ENCODE data around the gene ZNF385B. TPM values are rescaled to one million over a fixed set of nuclear protein-coding genes. Genes with fewer than 3 reads are reported as not detected.

Gene ZNF385B
- total and polyA plus RNA-seq, 10 of the 15 experiments (the other 5 are each of a cell fraction or from before 2014, with no cell fraction given), result not detected

DNA sequence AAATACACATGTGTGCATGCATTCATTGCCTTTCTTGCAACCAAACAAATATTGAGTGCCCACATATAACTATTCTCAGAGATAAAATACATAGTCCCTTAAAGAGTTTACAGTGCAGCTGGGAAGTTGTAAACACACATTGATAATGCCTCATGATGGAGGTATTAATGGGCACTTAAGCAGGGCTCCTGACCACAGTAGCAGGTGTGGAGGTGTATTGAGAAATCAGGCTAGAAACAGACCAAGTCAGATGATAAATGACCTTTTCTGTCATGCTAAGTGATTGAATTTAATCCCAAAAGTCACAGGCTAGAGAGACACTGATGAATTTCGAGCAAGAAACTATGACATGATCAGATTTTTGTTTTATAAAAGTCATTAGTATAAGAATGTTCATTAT, 157.7 kb downstream of the ZNF385B start:
- Histone ChIP-seq H3K4me3 (no peak overlapping the region), H3K9ac (ENCODE audit: control insufficient read depth, insufficient read depth, low read length) (no peak overlapping the region), H3K4me2 (ENCODE audit: control insufficient read depth, insufficient read depth) (no peak overlapping the region), H3K27ac (ENCODE audit: control insufficient read depth, insufficient read depth) (no peak overlapping the region), H4K20me1 (ENCODE audit: control insufficient read depth, insufficient read depth) (no peaks in the 10 kb centered on the region), H3K36me3 (ENCODE audit: control insufficient read depth in 2 of 2, insufficient read depth in 2 of 2, low read length in 1 of 2) (no peaks in the 10 kb centered on the region), H3K79me2 (ENCODE audit: control insufficient read depth, insufficient read depth, low read length) (no peaks in the 10 kb centered on the region), H3K27me3 (replicated peaks in 1 of 2; ENCODE audit: control insufficient read depth in 2 of 2, insufficient read depth in 2 of 2, low read length in 1 of 2) (no peaks in the 10 kb centered on the region), H3K4me1 (ENCODE audit: control insufficient read depth, insufficient read depth, low read length) (no peaks in the 10 kb centered on the region), H3K9me3 (replicated peaks; ENCODE audit: control insufficient read depth, insufficient read depth, low read length) (no peaks in the 10 kb centered on the region), H2AFZ (ENCODE audit: control insufficient read depth, low read depth, low read length) (no peak overlapping the region)
- no peak for FAIRE-seq
- SMC1A ChIA-PET (ENCODE audit: uncharacterized antibody, unreplicated experiment), result no interaction called here
- in situ Hi-C loops (cut with MboI) (no loop called here), intact Hi-C loops (cut with micrococcal nuclease; ENCODE audit: unreplicated experiment) (no loop called here)
- CTCF ChIA-PET, result no interaction called here
- RAD21 ChIA-PET (ENCODE audit: unreplicated experiment), result no interaction called here
- POLR2A ChIA-PET, result no interaction called here
- DNase-seq (ENCODE audit: low read depth, low spot score), result no peak
- WGBS (ENCODE audit: insufficient coverage, insufficient replicate concordance, low lambda C conversion rate, missing lambda C conversion rate), result 6% methylated on average over 1 of the region's 1 CpG
- ATAC-seq, result no peak
- BruUV-seq (replicated peaks), result no TSS peak
- no peak for TF ChIP-seq ZNF622 (IDR thresholded peaks at IDR 0.05)
- TF ChIP-seq ZNF24 (IDR thresholded peaks at IDR 0.05), result no peak
- no peak for TF ChIP-seq SMAD1 (IDR thresholded peaks at IDR 0.05; ENCODE audit: low read depth, partially characterized antibody)
- TF ChIP-seq SKIL (IDR thresholded peaks at IDR 0.05; ENCODE audit: low read depth, poor library complexity, severe bottlenecking), result no peak
- no peak for TF ChIP-seq IKZF1 (conservative IDR thresholded peaks at IDR 0.05)
- TF ChIP-seq RAD21 (IDR thresholded peaks at IDR 0.05; ENCODE audit: insufficient read depth, low read depth, low read length), result no peak
- TF ChIP-seq, protein P1, sequence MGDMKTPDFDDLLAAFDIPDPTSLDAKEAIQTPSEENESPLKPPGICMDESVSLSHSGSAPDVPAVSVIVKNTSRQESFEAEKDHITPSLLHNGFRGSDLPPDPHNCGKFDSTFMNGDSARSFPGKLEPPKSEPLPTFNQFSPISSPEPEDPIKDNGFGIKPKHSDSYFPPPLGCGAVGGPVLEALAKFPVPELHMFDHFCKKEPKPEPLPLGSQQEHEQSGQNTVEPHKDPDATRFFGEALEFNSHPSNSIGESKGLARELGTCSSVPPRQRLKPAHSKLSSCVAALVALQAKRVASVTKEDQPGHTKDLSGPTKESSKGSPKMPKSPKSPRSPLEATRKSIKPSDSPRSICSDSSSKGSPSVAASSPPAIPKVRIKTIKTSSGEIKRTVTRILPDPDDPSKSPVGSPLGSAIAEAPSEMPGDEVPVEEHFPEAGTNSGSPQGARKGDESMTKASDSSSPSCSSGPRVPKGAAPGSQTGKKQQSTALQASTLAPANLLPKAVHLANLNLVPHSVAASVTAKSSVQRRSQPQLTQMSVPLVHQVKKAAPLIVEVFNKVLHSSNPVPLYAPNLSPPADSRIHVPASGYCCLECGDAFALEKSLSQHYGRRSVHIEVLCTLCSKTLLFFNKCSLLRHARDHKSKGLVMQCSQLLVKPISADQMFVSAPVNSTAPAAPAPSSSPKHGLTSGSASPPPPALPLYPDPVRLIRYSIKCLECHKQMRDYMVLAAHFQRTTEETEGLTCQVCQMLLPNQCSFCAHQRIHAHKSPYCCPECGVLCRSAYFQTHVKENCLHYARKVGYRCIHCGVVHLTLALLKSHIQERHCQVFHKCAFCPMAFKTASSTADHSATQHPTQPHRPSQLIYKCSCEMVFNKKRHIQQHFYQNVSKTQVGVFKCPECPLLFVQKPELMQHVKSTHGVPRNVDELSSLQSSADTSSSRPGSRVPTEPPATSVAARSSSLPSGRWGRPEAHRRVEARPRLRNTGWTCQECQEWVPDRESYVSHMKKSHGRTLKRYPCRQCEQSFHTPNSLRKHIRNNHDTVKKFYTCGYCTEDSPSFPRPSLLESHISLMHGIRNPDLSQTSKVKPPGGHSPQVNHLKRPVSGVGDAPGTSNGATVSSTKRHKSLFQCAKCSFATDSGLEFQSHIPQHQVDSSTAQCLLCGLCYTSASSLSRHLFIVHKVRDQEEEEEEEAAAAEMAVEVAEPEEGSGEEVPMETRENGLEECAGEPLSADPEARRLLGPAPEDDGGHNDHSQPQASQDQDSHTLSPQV (IDR thresholded peaks at IDR 0.05), result no peak
- TF ChIP-seq IRF4 (IDR thresholded peaks at IDR 0.05; ENCODE audit: low read depth, low read length), result no peak
- TF ChIP-seq, protein P2, sequence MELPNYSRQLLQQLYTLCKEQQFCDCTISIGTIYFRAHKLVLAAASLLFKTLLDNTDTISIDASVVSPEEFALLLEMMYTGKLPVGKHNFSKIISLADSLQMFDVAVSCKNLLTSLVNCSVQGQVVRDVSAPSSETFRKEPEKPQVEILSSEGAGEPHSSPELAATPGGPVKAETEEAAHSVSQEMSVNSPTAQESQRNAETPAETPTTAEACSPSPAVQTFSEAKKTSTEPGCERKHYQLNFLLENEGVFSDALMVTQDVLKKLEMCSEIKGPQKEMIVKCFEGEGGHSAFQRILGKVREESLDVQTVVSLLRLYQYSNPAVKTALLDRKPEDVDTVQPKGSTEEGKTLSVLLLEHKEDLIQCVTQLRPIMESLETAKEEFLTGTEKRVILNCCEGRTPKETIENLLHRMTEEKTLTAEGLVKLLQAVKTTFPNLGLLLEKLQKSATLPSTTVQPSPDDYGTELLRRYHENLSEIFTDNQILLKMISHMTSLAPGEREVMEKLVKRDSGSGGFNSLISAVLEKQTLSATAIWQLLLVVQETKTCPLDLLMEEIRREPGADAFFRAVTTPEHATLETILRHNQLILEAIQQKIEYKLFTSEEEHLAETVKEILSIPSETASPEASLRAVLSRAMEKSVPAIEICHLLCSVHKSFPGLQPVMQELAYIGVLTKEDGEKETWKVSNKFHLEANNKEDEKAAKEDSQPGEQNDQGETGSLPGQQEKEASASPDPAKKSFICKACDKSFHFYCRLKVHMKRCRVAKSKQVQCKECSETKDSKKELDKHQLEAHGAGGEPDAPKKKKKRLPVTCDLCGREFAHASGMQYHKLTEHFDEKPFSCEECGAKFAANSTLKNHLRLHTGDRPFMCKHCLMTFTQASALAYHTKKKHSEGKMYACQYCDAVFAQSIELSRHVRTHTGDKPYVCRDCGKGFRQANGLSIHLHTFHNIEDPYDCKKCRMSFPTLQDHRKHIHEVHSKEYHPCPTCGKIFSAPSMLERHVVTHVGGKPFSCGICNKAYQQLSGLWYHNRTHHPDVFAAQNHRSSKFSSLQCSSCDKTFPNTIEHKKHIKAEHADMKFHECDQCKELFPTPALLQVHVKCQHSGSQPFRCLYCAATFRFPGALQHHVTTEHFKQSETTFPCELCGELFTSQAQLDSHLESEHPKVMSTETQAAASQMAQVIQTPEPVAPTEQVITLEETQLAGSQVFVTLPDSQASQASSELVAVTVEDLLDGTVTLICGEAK (IDR thresholded peaks at IDR 0.05; ENCODE audit: borderline replicate concordance), result no peak
- TF ChIP-seq LARP7 (IDR thresholded peaks at IDR 0.05), result no peak
- TF ChIP-seq, protein P3, sequence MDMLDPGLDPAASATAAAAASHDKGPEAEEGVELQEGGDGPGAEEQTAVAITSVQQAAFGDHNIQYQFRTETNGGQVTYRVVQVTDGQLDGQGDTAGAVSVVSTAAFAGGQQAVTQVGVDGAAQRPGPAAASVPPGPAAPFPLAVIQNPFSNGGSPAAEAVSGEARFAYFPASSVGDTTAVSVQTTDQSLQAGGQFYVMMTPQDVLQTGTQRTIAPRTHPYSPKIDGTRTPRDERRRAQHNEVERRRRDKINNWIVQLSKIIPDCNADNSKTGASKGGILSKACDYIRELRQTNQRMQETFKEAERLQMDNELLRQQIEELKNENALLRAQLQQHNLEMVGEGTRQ (IDR thresholded peaks at IDR 0.05; ENCODE audit: borderline replicate concordance, low read depth, low read length), result no peak
- no peak for TF ChIP-seq HSF1 (IDR thresholded peaks at IDR 0.05; ENCODE audit: low read depth, low read length)
